GM21619 (cell line): ENCODE data around the gene AMPD3.
A peak's percentile ranks its signal among the peaks of the same experiment; 100 is the strongest.

Experiments
- ATAC-seq: cut with Tn5 transposase; IDR thresholded peaks from one replicate; pipeline ENCODE4 v1.9.1; 2021; ENCODE audit not compliant: unreplicated experiment

Gene AMPD3

GRCh38 chr11:10459029-10459970, 4.2 kb downstream of the AMPD3 start:
- peak; percentile 43 for ATAC-seq

DNA sequence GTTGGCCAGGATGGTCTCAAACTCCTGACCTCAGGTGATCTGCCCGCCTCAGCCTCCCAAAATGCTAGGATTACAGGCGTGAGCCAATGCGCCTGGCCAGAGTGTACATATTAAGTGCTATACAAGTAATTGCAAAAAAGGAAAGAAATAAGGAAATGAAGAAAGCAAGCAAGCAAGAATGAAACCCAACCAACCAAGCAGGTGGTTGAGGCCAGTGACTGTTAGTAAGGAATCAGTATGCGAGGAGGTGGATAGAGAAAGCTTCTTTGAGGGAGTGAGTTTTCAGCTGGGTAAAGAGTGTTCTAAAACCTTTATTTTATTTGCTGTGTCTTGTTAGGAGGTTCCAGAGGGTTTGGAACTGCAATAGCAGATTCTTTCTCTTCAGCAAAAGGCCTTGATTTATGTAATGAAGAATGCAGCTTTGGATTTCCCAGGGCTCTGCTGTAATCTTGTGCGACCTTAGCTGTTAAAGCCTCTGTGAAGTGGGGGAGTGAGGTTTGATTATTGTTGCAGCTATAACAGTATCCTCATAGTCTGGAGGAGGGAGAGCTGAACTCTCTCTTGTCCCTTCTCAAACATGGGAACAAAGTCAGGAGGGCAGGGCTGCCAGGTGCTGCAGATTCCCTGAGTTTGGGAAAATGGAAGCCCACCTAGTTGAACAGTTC, 5.7 kb downstream of the AMPD3 start:
- ATAC-seq = no peak

- no peak for ATAC-seq
These were observed 6.3 kb downstream of the AMPD3 start for GRCh38 chr11:10461276-10461790.

DNA sequence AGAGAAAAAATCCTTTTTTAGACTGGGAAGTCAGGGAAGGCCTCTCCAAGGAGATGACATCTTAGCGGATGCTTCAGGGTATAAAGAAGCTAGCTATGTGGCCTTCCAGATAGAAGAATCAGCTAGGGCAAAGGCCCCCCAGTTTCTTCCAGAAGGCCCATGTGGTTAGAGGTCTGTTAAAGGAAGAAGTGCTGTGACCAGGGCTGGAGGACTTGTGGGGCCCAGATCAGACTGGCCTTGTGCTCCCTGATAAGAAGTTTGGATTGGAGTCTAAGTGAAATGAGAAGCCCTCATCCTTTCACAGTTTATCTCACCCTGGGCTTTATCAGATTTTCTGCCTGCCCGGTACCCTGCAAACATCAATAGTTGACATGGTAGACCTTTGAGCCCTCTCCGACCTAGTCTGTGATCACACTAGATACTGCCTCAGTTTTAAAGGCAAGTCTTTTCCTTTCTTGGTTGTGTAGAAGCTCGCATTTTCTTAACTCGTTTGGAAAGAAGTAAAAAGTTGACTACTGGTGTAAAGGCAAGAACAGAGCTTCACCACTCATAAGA, 7.8 kb downstream of the AMPD3 start:
- ATAC-seq = no peak

DNA sequence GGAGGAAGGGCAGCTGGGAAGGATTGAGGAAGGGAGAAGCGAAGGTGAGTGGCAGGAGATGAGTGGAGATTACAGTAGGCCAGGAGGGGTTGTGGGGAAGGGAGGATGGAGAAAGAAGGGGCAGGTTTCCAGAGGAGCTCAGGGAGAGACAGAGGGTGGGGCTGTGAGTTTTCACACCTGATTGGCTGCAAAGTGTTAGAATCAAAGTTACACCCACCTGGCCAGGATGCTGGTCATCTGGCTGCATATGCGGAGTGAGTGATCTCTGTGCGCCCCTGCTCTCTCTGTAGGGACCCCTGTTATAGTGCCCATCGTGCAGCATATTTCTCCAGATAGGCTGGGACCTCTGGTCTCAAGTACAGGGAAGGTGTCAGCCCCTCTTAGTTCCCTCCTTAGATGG, 18.3 kb downstream of the AMPD3 start:
- no peak for ATAC-seq

- no peak for ATAC-seq
These were observed 19.5 kb downstream of the AMPD3 start for GRCh38 chr11:10474551-10474950.

GRCh38 chr11:10476342-10476741, 21.3 kb downstream of the AMPD3 start:
- ATAC-seq = no peak

GRCh38 chr11:10476927-10477689, 22.0 kb downstream of the AMPD3 start:
- no peak for ATAC-seq

DNA sequence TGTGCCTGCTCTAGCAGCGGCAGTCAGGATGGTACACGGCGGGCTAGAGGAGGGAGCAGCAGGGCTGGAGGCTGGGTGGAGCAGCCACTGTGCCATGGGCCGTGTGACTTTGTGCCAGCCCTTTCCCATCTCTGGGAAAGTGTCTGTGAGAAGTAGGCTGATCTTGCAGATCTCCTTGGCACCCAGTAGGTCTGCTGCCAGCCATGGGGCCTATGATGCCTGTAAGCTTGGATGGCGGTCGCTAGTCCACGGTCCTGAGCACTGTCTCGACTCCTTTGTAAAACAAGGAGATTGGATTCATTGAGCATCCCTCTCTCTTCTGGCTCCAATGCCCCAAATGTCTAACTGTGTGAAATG, 22.6 kb downstream of the AMPD3 start:
- ATAC-seq = no peak

GRCh38 chr11:10478066-10478465, 23.0 kb downstream of the AMPD3 start:
- ATAC-seq = no peak

DNA sequence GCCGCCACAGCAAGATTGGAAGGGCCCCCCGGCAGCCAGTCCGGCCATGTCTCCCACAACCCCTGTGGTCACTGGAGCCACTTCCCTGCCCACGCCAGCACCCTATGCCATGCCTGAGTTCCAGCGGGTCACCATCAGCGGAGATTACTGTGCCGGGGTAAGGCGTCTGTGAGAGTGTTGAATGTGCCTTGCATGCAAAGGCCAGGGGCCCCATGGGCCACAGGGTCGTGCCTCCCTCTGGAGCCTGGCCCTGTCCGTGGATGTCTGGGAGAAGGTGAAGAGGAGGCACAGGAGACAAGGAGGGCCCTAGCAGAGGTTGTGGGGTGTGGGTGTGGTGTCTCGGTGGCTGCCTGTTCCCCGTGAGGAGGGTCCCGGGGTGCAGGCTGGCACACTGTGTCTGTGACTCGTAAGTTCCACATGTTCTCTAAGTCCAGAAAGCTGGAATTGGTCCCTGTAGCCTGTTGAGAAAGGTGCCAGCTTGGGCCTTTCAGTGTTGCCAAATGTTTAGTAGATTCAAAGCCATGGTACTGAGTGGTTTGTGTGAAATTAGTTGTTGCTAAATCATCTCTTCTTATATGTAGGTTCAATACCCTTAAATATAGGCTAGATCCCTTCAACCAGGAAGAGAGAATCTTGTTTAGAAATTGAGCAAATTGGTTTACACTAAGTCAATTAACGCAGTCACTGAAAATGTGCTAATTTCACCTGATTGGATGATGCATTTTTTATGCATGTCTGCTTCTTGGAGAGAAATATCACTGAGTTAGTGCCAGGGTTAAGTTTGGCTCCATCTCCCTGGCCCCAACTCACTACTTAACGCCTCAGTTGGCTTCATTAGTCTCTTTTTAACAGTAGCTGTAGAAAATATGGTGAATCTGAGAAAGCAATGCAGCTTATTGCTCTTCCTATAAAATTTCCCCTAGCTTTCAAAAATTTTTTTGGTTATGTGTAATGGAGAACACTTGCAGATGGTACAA, 23.8 kb downstream of the AMPD3 start:
- ATAC-seq = no peak

GRCh38 chr11:10480026-10480425, 25.0 kb downstream of the AMPD3 start:
- ATAC-seq = no peak

DNA sequence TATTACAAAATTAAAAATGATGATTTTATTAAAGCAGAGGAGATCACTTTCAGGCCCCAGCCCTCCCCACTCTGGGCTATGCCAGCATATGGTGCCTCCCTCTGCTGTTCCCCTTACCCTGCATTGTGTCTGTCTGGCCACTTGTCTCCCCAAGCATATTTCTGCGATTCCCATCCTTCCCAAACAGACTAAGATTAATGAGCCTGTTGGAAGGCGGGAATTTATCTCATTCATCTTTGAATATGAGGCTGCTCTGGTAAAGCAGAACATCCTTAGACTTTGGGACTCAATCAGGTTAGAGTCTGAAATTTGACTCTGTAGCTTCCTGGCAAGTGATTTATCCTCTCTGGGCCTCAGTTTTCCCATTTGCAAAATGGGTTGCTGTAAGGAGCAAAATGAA, 25.7 kb downstream of the AMPD3 start:
- no peak for ATAC-seq

- ATAC-seq = no peak
These were observed 26.7 kb downstream of the AMPD3 start for GRCh38 chr11:10481560-10482349.

DNA sequence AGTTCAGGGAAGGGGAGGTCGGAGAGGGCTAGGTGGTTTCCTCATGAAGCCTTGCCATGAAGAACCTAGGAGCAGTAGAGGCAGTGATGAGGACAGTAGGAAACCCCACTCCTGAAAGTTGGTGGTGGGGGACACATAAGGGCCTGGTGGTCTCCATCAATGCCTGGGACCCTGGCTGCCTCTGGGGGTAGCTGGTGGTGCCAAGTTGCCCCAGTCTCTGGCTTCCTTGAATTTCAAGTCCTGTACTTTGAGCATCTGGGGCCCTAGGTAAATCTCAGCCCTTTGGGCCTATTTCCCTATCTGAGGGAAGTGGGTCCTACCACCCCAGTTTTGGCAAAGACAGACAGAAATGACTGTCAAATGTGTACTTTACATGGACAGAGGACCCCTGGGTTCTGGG, 28.1 kb downstream of the AMPD3 start:
- no peak for ATAC-seq

GRCh38 chr11:10483584-10483983, 28.5 kb downstream of the AMPD3 start:
- ATAC-seq = no peak

DNA sequence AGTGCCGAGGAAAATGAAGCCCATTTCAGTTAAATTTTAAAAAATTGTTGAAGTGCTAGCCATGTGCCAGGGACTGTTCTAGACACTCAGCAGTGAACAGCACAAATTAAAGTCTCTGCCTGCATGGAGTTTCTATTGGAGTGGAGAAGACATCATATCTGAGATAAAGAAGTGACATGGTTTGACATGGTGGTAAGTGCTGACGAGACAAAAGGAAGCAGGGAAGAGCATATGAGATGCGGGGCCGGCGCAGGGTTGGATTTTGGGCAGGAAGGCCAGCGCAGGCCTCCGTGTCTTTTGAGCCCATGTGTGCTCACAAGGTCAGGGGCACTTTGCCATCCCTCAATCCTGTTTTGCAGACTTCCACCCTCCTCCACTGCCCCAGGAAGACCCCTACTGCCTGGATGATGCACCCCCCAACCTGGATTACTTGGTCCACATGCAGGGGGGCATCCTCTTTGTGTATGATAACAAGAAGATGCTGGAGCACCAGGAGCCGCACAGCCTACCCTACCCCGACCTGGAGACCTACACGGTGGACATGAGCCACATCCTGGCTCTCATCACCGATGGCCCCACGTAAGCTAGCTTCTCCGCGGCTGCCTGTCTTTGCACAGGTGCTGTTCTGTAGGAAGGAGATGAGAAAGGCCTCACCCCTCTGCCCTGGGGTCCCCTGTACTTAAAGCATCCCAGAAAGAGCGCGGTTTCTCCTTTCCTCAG, 29.6 kb downstream of the AMPD3 start:
- no peak for ATAC-seq

DNA sequence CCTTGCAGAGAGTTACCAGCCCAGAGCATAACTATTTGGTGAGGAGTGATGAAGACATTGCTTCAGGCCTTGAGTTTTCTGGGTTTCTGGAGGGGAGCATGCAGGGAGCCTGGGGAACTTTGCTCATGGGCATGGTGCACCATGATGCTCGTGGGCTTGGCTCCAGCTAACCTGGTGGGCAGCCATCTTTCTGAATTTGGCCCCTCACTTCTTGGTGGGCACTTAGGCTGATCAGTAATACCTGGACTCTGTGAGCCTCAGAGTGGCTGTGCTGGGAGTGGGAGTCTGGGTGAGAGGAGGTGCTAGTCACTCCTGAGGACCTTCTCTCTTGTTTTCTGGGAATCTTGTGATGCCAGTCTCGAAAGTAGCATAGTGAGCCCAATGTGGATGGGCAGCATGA, 30.6 kb downstream of the AMPD3 start:
- ATAC-seq = no peak
